Central memory CD8-positive, alpha-beta T cell (primary cell): ENCODE data around the gene NPAS1.
A peak's percentile ranks its signal among the peaks of the same experiment; 100 is the strongest.
"Not testable (repeated sequence)": the region's sequence is repeated elsewhere in the genome, so short reads cannot be mapped to it uniquely, and the experiment has no call there.

ENCODE experiments used
- ATAC-seq: fragments of 150-1000 bp; cut with Tn5 transposase; replicated peaks from 2 replicates; pipeline ENCODE4 v1.10.0; 2022; ENCODE audit warnings: mild to moderate bottlenecking, moderate FRiP score, moderate number of reproducible peaks; ENCODE audit not compliant: poor library complexity, severe bottlenecking; ENCODE audit errors: extremely low read depth
- DNase-seq, 2 donors: peaks; one replicate each; pipeline ENCODE4 v3.0.0; 2021; ENCODE audit warnings: low spot score in 2 of 2
- H3K27ac Mint-ChIP-seq: one replicate; pipeline ENCODE4 v1.8.0; 2022; ENCODE audit warnings: low read depth, mild to moderate bottlenecking, moderate library complexity, mixed read lengths
- H3K27me3 Mint-ChIP-seq: one replicate; pipeline ENCODE4 v1.8.0; 2022; ENCODE audit warnings: mixed read lengths
- H3K36me3 Mint-ChIP-seq: one replicate; pipeline ENCODE4 v1.8.0; 2022; ENCODE audit warnings: mild to moderate bottlenecking, moderate library complexity, mixed read lengths; ENCODE audit not compliant: insufficient read depth
- H3K4me1 Mint-ChIP-seq: one replicate; pipeline ENCODE4 v1.8.0; 2022; ENCODE audit warnings: mixed read lengths
- H3K4me3 Mint-ChIP-seq: one replicate; pipeline ENCODE4 v1.8.0; 2022; ENCODE audit warnings: mild to moderate bottlenecking, moderate library complexity, mixed read lengths
- H3K9me3 Mint-ChIP-seq: one replicate; pipeline ENCODE4 v1.8.0; 2022; ENCODE audit warnings: mixed read lengths

Gene NPAS1

DNA sequence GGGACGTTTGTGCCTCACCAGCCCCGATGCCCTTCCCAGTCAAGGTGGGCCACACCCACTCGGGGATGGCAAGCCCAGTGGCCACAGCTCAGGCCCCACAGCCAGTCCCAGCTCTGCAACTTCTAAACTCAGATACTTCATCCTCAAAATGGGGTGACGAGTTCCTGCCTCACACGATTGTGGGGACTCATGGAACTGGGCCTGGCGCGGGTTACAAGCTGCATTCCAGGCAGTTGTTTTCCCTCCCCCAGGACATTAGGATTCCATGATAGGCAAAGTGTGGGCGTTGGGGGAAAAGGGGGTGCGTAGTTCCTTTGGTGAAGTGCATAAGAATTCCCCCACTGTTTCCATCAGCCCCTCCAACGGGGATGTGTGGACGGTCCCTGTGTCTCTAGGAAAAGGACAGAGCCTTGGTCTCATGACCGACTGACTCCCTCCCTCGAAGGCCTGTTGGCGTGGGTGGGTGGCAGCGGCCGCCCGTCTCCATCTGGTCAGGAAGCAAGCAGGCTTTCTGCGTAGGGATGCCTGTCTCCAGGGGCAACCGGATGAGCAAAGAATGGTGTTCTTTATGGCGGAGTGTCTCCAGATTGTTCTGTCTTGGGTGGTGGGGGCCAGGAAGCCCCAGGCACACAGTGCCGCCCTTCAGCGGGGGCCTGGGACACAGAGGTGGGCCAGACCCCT is 21.1 kb upstream of the NPAS1 start:
- no peak for ATAC-seq
- Mint-ChIP-seq H3K4me1 (peaks cover 7% of the 10 kb centered on the region), H3K27me3 (no peaks in the 10 kb centered on the region), H3K36me3 (peaks cover 37% of the 10 kb centered on the region), H3K4me3 (no peak overlapping the region), H3K27ac (no peak overlapping the region), H3K9me3 (no peaks in the 10 kb centered on the region)
- DNase-seq, result no peak

DNA sequence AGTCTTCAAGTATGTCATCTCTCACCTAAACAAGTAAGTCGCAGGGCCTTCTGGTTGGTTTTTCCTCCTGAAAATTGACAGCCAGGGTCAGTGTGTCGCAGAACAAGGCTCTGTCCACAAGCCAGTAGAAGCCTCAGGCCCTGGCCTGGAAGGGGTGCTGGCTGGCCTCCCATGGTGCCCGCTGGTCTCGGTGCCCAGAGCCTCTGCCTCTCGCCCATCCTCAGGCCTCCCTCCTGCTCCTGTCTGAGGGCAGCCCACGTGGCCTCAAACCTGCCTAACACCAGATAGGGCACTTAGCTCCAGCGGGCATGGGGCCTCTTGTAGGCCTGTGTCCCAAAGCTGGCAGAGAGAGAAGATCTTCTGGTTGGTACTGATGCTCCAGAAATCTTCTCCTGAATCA is 20.3 kb upstream of the NPAS1 start:
- Mint-ChIP-seq H3K27ac (no peak overlapping the region), H3K27me3 (no peaks in the 10 kb centered on the region), H3K4me3 (no peak overlapping the region), H3K36me3 (peaks cover 35% of the 10 kb centered on the region), H3K4me1 (peaks cover 8% of the 10 kb centered on the region), H3K9me3 (no peaks in the 10 kb centered on the region)
- DNase-seq (no peak), ATAC-seq (no peak)

DNA sequence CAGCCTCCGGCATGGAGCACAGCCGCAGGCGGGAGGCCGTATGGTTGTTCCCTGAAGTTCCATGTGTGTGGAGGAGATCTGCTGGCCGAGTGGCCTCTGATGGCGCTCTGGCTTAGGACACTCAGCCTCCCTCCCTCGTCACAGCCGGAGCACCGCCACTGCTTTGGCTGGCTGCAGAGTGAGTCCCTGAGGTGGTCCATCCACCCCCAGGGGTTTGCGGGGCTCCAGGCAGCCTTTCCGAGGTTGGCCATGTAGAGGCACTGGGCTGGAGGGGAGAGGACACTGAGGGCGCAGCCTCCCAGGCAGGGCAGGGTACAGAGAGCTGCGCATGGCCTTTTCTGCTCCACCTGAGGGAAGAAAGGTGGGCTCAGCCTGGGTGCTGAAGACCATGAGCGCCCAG is 19.8 kb upstream of the NPAS1 start:
- ATAC-seq, result no peak
- Mint-ChIP-seq H3K36me3 (peaks cover 35% of the 10 kb centered on the region), H3K4me1 (peaks cover 8% of the 10 kb centered on the region), H3K9me3 (no peaks in the 10 kb centered on the region), H3K4me3 (no peak overlapping the region), H3K27ac (no peak overlapping the region), H3K27me3 (no peaks in the 10 kb centered on the region)
- DNase-seq, result no peak

DNA sequence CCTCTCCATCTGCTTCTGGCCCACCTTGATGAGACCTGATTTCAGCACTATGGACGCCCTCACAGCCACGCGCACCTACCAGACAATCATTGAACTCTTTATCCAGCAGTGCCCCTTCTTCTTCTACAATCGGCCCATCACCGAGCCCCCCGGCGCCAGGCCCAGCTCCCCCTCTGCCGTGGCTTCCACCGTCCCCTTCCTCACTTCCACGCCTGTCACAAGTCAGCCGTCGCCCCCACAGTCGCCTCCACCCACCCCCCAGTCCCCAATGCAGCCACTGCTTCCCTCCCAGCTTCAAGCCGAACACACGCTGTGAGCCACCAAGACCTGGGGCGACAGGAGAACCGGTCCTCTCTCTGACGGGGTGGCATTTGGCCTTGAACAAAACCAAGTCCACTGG is 19.3 kb upstream of the NPAS1 start:
- Mint-ChIP-seq H3K36me3 (peaks cover 35% of the 10 kb centered on the region), H3K9me3 (no peaks in the 10 kb centered on the region)

DNA sequence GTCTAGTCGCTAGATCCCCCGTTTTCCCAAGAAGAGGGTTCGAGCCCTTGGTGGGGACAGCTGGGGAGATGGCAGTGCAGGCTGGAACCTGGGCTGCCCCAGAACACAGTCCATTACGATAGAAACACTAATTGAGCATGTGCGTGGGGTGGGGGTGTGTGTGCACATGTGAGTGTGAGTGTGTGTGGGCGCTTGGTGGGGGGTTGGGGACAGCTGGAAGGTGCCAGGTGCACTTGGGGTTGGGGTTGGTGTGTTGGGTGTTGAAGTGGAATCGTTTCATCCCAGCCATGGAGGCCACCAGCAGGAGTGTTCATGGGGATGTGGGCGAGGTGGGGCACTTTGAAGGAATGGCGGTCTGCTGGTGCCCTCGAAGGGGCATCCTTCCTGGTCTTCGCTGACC is 18.1 kb upstream of the NPAS1 start:
- Mint-ChIP-seq H3K4me3 (no peak overlapping the region), H3K27ac (no peak overlapping the region), H3K27me3 (no peaks in the 10 kb centered on the region), H3K9me3 (no peaks in the 10 kb centered on the region), H3K36me3 (peaks cover 28% of the 10 kb centered on the region), H3K4me1 (peaks cover 17% of the 10 kb centered on the region)
- no peak for ATAC-seq
- no peak for DNase-seq

More for the DNA sequence above, 19.3 kb upstream of the NPAS1 start:
- Mint-ChIP-seq H3K4me3 (no peak overlapping the region), H3K4me1 (peaks cover 8% of the 10 kb centered on the region), H3K27me3 (no peaks in the 10 kb centered on the region), H3K27ac (no peak overlapping the region)
- no peak for ATAC-seq
- no peak for DNase-seq

DNA sequence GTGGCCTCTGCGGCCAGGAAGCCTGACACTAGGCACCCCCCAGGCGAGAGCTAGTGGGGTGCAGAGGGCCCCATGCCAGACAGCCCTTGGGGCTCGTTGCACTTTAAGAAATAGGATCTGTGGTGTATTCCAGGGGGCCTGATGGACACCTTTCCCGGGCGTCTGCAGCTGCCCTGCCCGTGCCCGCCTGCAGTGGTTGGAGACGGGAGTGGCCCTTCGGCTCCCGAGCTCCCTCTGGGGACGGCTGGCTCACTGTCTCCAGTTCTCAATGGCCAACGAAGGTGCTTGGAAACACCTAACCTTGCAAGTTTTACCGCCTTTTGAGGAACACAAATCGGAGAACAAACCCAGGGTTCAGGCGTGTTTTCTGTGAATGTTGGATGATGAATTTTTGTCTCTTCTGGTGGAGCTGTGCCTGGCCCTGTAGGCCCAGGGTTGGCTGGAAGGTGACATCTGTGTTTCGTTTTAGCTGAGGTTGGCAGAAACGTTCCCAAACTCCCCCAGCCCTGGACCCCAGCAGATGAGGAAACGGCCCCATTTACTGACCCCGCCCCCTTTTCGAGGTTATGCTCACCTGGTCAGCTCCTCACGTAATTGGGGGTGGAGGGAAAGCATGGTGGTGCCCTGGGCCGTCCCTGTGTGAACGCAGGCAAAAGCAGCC is 17.4 kb upstream of the NPAS1 start:
- Mint-ChIP-seq H3K4me1 (peaks cover 20% of the 10 kb centered on the region), H3K36me3 (peaks cover 32% of the 10 kb centered on the region), H3K27ac (no peak overlapping the region), H3K27me3 (no peaks in the 10 kb centered on the region), H3K4me3 (no peak overlapping the region), H3K9me3 (no peaks in the 10 kb centered on the region)
- no peak for DNase-seq
- no peak for ATAC-seq

DNA sequence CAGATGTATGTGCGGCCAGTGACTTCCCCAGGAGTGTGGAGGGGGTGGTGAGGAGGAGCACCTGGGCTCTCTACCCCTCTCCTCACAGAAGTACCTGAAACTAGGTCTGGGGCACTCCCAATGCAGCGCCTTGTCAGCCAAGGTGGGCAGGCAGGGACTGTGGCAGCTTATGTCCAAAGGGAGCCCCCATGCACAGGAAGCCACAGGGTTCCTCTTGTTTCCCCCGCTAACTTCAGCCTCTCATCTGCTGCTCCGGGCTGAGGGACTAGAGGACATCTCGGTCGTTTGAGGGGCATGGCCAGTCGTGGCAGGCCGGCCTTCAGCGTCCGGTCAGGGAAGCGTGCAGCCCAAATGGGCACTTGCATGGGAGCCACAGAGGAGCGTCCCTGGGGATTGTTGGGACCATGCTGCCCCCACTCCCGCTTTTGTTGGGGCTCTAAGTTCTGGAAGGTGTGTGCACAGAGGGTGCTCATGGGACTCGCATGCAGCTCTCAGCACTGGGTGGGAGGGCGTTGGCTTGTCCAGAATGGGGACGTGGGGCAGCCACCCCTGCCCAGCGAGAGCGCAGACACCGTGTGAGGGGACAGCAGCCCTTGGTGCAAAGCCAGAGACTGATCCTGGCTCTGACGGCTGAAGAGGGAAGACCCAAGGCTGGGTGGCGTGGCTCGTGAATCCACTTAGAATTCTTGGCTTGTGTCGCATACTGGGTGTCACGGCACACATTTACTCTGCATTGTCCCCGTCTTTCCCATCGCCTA is 16.6 kb upstream of the NPAS1 start:
- Mint-ChIP-seq H3K36me3 (peaks cover 32% of the 10 kb centered on the region), H3K4me3 (no peak overlapping the region), H3K4me1 (peaks cover 20% of the 10 kb centered on the region), H3K27ac (no peak overlapping the region), H3K27me3 (no peaks in the 10 kb centered on the region), H3K9me3 (no peaks in the 10 kb centered on the region)
- no peak for ATAC-seq
- DNase-seq, result no peak

DNA sequence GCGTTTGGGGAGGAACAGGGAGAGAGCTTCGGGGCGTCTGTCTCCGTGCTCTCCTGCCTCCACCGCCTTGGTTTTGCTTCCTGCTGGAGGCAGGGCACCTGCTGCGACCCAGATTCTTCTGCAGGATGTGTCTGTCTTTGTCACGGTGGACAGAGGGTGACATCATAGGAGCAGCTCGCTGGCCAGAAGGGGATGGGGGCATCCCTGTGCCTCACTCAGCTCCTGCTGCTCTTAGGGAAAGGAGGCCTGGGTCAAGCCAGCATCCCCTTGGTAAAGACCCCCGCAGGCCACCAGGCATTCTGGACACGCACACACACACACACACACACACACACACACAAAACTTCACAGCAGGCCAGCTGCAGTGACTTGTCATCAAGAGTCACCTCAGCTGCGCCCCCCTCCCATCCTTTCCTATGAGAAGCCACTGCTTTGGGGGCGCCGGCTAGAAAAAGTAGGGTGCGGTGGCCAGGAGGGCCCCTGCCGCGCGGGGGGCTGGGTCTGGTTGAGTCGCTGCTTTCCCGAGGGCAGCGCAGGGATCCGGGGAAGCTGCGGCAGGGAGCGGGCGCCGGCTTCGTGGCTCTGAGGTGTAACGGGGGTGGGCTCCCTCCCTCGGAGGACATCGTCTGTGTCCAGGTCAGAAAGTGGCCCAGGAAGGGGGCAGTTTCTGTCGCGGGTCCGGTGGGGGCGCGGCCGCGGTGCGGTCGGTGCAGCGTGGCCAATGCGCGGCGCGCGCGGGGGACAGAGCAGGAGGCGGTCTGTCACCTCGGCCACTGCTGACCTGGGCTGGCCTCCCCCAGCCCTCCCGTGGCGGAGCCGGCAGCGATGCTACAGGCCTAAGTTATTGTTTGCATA is 15.8 kb upstream of the NPAS1 start:
- no peak overlapping the region for H3K4me3 Mint-ChIP-seq
- no peaks in the 10 kb centered on the region for H3K27me3 Mint-ChIP-seq
- ATAC-seq (no peak), DNase-seq (no peak)
- peaks cover 26% of the 10 kb centered on the region for H3K4me1 Mint-ChIP-seq
- H3K27ac Mint-ChIP-seq, result no peak overlapping the region
- no peaks in the 10 kb centered on the region for H3K9me3 Mint-ChIP-seq
- H3K36me3 Mint-ChIP-seq, result peaks cover 35% of the 10 kb centered on the region

DNA sequence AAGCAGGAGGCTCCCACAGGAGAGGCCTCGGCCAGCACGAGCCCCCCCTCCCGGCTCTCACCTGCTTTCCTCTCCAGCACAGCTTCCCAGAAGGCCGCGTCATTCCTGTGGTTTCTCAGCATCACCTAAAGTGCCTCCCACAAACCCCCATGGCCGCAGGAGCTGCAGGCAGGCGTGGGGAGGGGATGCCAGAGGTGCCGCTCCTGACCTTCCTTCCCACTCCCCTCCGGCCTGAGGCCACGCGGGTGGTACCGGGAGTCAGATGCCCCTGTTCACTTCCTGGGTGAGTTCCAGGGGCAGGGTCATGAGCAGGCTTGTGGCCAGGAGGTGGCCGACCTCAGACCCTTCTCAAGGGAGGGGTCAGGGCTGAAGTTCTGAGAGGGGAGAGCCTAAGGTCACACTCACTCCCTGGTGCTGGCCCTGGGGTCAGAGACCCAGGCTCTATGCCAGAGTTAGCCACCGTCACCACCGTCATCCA is 14.4 kb upstream of the NPAS1 start:
- no peak overlapping the region for H3K4me3 Mint-ChIP-seq
- H3K9me3 Mint-ChIP-seq, result no peaks in the 10 kb centered on the region
- H3K4me1 Mint-ChIP-seq, result peaks cover 26% of the 10 kb centered on the region
- ATAC-seq (no peak), DNase-seq (no peak)
- H3K27me3 Mint-ChIP-seq, result no peaks in the 10 kb centered on the region
- peaks cover 28% of the 10 kb centered on the region for H3K36me3 Mint-ChIP-seq
- H3K27ac Mint-ChIP-seq, result no peak overlapping the region

DNA sequence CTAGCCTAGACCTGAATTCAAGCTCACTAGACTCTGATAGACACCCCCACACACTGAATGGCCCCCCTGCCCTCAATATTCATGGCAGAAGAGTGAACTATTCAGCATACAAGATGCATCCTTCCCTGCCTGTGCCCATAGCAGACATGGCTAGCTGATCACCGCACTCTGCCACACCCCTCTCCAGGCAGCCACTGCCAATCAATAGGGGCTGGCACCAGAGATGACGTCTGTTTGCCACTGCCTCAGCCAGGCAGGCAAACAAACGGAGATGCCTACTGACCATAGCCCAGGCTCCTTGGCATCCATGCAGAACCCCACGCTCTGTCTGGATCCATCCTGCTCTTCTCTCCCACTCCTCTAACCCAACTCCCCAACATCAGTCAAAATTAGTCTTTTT is 13.8 kb upstream of the NPAS1 start:
- Mint-ChIP-seq H3K4me1 (peaks cover 26% of the 10 kb centered on the region), H3K27ac (no peak overlapping the region), H3K9me3 (no peaks in the 10 kb centered on the region), H3K36me3 (peaks cover 23% of the 10 kb centered on the region), H3K4me3 (no peak overlapping the region), H3K27me3 (no peaks in the 10 kb centered on the region)
- DNase-seq, result no peak
- peak; percentile 43 for ATAC-seq

DNA sequence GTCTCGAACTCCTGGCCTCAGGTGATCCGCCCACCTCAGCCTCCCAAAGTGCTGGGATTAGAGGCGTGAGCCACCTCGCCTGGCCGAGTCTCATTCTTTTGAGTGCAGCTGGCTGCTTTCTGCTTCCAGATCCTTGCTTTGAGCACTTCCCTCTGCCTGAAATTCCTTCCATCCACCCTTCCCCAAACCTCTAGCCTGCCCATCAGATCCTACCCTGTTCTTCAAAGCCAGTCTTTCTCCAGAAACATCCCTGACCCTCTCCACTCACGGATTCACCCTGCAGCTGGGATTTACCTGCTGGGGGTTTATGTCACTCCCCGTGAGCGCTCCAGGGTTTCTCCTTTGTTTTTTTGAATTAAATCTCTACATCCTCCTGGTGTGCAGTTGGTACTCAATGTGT is 13.1 kb upstream of the NPAS1 start:
- DNase-seq (no peak), ATAC-seq (no peak)
- Mint-ChIP-seq H3K9me3 (no peaks in the 10 kb centered on the region), H3K4me1 (peaks cover 26% of the 10 kb centered on the region), H3K27ac (peak overlapping the region; percentile 77), H3K36me3 (peaks cover 23% of the 10 kb centered on the region), H3K27me3 (no peaks in the 10 kb centered on the region), H3K4me3 (no peak overlapping the region)

DNA sequence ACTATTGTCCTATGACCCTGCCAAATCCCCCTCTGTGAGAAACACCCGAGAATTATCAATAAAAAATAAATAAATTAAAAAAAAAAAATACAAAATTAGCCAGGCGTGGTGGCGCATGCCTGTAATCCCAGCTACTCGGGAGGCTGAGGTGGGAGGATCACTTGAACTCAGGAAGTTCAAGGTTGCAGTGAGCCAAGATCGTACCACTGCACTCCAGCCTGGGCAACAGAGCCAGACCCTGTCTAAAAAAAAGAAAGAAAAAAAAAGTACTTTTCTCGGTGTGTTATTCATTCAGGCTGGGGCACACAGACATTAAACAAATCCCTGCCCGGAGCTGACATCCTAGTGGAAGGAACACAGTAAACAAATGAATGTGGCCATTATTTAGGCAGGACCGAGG is 9.1 kb upstream of the NPAS1 start:
- not testable (repeated sequence) for H3K27ac Mint-ChIP-seq, H3K9me3 Mint-ChIP-seq, DNase-seq, H3K4me3 Mint-ChIP-seq, ATAC-seq
- Mint-ChIP-seq H3K36me3 (peaks cover 17% of the 10 kb centered on the region), H3K27me3 (peaks cover 10% of the 10 kb centered on the region), H3K4me1 (peaks cover 26% of the 10 kb centered on the region)
